HL-60 (cell line): ENCODE measurements around the gene NKPD1.

Experiments
- CTCF ChIP-seq: IDR thresholded peaks from one replicate; pipeline ENCODE4 v1.5.1; 2011; ENCODE audit warnings: low read length, control low read depth, inconsistent platforms; ENCODE audit not compliant: insufficient read depth
- POLR2AphosphoS5 ChIP-seq: IDR thresholded peaks from 2 replicates; pipeline ENCODE4 v1.6.1; 2012; ENCODE audit warnings: low read depth
- REST ChIP-seq: IDR thresholded peaks from 2 replicates; pipeline ENCODE4 v1.6.1; 2012; ENCODE audit warnings: low read depth; ENCODE audit not compliant: insufficient replicate concordance
- SPI1 ChIP-seq: IDR thresholded peaks from 2 replicates; pipeline ENCODE4 v1.6.1; 2012; ENCODE audit warnings: low read depth, mild to moderate bottlenecking, borderline replicate concordance

GRCh38 chr19:45168767-45169351, 8.1 kb upstream of the NKPD1 start:
- no peak for TF ChIP-seq CTCF
- TF ChIP-seq POLR2AphosphoS5 = no peak
- TF ChIP-seq REST = no peak
- no peak for TF ChIP-seq SPI1
